Duodenal mucosa (tissue), 2 donors: ENCODE measurements around the gene MT1H.

Experiments used
- H3K27ac ChIP-seq: one replicate; pipeline ENCODE4 v1.7.0; 2013; ENCODE audit warnings: low read depth, low read length
- H3K27me3 ChIP-seq, 2 donors: one replicate each; pipeline ENCODE4 v1.7.0; 2013; ENCODE audit warnings: low read length in 2 of 2, control low read depth in 1 of 2; ENCODE audit not compliant: insufficient read depth in 2 of 2, control insufficient read depth in 1 of 2
- H3K36me3 ChIP-seq, 2 donors: one replicate each; pipeline ENCODE4 v1.7.0; 2013; ENCODE audit warnings: low read length in 2 of 2, control low read depth in 1 of 2; ENCODE audit not compliant: insufficient read depth in 2 of 2, control insufficient read depth in 1 of 2
- H3K4me1 ChIP-seq, 2 donors: one replicate each; pipeline ENCODE4 v1.7.0; 2013; ENCODE audit warnings: low read length in 2 of 2, control low read depth in 1 of 2; ENCODE audit not compliant: insufficient read depth in 2 of 2, control insufficient read depth in 1 of 2
- H3K4me3 ChIP-seq, 2 donors: one replicate each; pipeline ENCODE4 v1.7.0; 2013; ENCODE audit warnings: low read length in 2 of 2, low read depth in 1 of 2
- H3K9ac ChIP-seq, 2 donors: one replicate each; pipeline ENCODE4 v1.7.0; 2013; ENCODE audit warnings: low read length in 2 of 2, low read depth in 1 of 2
- H3K9me3 ChIP-seq, 2 donors: one replicate each; pipeline ENCODE4 v1.7.0; 2013; ENCODE audit warnings: low read length in 2 of 2, control low read depth in 1 of 2; ENCODE audit not compliant: control insufficient read depth in 1 of 2

MT1H gene

GRCh38 chr16:56683424-56684172, 14.0 kb downstream of the MT1H start:
- Histone ChIP-seq H3K9ac (peak overlapping the region; percentile 93 to 95), H3K36me3 (peaks cover 4 to 5% of the 10 kb centered on the region in 2 donors), H3K4me3 (peak overlapping the region; percentile 77 to 95), H3K9me3 (no peaks in the 10 kb centered on the region), H3K4me1 (peaks cover 20 to 26% of the 10 kb centered on the region in 2 donors), H3K27me3 (no peaks in the 10 kb centered on the region), H3K27ac (peak overlapping the region; percentile 51)

- Histone ChIP-seq H3K36me3 (peaks cover 4 to 5% of the 10 kb centered on the region in 2 donors), H3K9ac (peak overlapping the region in 1 of 2 donors; percentile 95), H3K4me1 (peaks cover 23 to 26% of the 10 kb centered on the region in 2 donors), H3K27ac (no peak overlapping the region), H3K4me3 (peak overlapping the region; percentile 26 to 56), H3K27me3 (no peaks in the 10 kb centered on the region), H3K9me3 (no peaks in the 10 kb centered on the region)
These were observed 14.8 kb downstream of the MT1H start for GRCh38 chr16:56684256-56684925.

- Histone ChIP-seq H3K27ac (no peak overlapping the region), H3K9ac (no peak overlapping the region), H3K4me3 (no peak overlapping the region), H3K9me3 (no peaks in the 10 kb centered on the region), H3K27me3 (no peaks in the 10 kb centered on the region), H3K4me1 (peaks cover 25 to 26% of the 10 kb centered on the region in 2 donors), H3K36me3 (peaks cover 4 to 5% of the 10 kb centered on the region in 2 donors)
These were observed 15.4 kb downstream of the MT1H start for GRCh38 chr16:56684926-56685590.

GRCh38 chr16:56686758-56687157, 17.1 kb downstream of the MT1H start:
- H3K9me3 ChIP-seq = no peaks in the 10 kb centered on the region
- peaks cover 4 to 5% of the 10 kb centered on the region in 2 donors for H3K36me3 ChIP-seq
- no peak overlapping the region for H3K4me3 ChIP-seq
- no peak overlapping the region for H3K9ac ChIP-seq
- peaks cover 22 to 23% of the 10 kb centered on the region in 2 donors for H3K4me1 ChIP-seq
- H3K27me3 ChIP-seq = no peaks in the 10 kb centered on the region
- no peak overlapping the region for H3K27ac ChIP-seq

GRCh38 chr16:56688762-56689161, 19.1 kb downstream of the MT1H start:
- Histone ChIP-seq H3K9me3 (no peaks in the 10 kb centered on the region), H3K4me3 (no peak overlapping the region), H3K9ac (no peak overlapping the region), H3K36me3 (peaks cover 4 to 5% of the 10 kb centered on the region in 2 donors), H3K27ac (no peak overlapping the region), H3K4me1 (peaks cover 6 to 9% of the 10 kb centered on the region in 2 donors), H3K27me3 (no peaks in the 10 kb centered on the region)

- Histone ChIP-seq H3K4me1 (peaks cover 4 to 7% of the 10 kb centered on the region in 2 donors), H3K36me3 (peaks cover 4 to 5% of the 10 kb centered on the region in 2 donors), H3K9me3 (no peaks in the 10 kb centered on the region), H3K4me3 (no peak overlapping the region), H3K27me3 (no peaks in the 10 kb centered on the region), H3K27ac (no peak overlapping the region), H3K9ac (no peak overlapping the region)
These were observed 19.6 kb downstream of the MT1H start for GRCh38 chr16:56689171-56689570.

GRCh38 chr16:56690420-56691122, 21.0 kb downstream of the MT1H start:
- Histone ChIP-seq H3K4me3 (no peak overlapping the region), H3K27ac (no peak overlapping the region), H3K27me3 (no peaks in the 10 kb centered on the region), H3K9ac (no peak overlapping the region), H3K36me3 (peaks cover 4 to 5% of the 10 kb centered on the region in 2 donors), H3K4me1 (peaks cover 0 to 4% of the 10 kb centered on the region in 2 donors), H3K9me3 (no peaks in the 10 kb centered on the region)

GRCh38 chr16:56691885-56692284, 22.3 kb downstream of the MT1H start:
- Histone ChIP-seq H3K4me1 (peaks cover 0 to 4% of the 10 kb centered on the region in 2 donors), H3K27ac (no peak overlapping the region), H3K36me3 (no peaks in the 10 kb centered on the region), H3K9ac (no peak overlapping the region), H3K9me3 (no peaks in the 10 kb centered on the region), H3K4me3 (no peak overlapping the region), H3K27me3 (no peaks in the 10 kb centered on the region)

- Histone ChIP-seq H3K9me3 (no peaks in the 10 kb centered on the region), H3K36me3 (no peaks in the 10 kb centered on the region), H3K27me3 (no peaks in the 10 kb centered on the region), H3K9ac (no peak overlapping the region), H3K4me1 (no peaks in the 10 kb centered on the region), H3K4me3 (no peak overlapping the region), H3K27ac (no peak overlapping the region)
These were observed 25.6 kb downstream of the MT1H start for GRCh38 chr16:56695246-56695645.
